Measurements from ENCODE around the gene ACOT13. TPM values are rescaled to one million over a fixed set of nuclear protein-coding genes. Genes with fewer than 3 reads are reported as not detected.

ACOT13 gene
- total and polyA plus RNA-seq, 2 of the 8 experiments (the other 6 are each of a cell fraction or from before 2014, with no cell fraction given): 27.6 to 40.6 TPM

- Histone ChIP-seq H3K9me3 (ENCODE audit: insufficient read depth in 2 of 2, low read depth in 1 of 2, low read length in 1 of 2) (no peaks in the 10 kb centered on the region), H4K20me1 (replicated peaks in 1 of 2; ENCODE audit: control insufficient read depth in 1 of 2, insufficient read depth in 2 of 2, low read length in 2 of 2) (no peaks in the 10 kb centered on the region), H2BK120ac (replicated peaks; ENCODE audit: low read depth, low read length) (no peak overlapping the region), H2BK20ac (ENCODE audit: low read length) (no peak overlapping the region), H3K79me1 (ENCODE audit: low read depth, low read length) (no peaks in the 10 kb centered on the region), H3K56ac (replicated peaks; ENCODE audit: insufficient read length, low read depth, low read length) (no peak overlapping the region), H3K36me3 (ENCODE audit: control insufficient read depth in 2 of 4, insufficient read depth in 4 of 4, low read length in 3 of 4) (no peaks in the 10 kb centered on the region), H3K4me2 (ENCODE audit: insufficient read depth in 1 of 2, low read depth in 2 of 2, low read length in 2 of 2) (no peak overlapping the region), H3K27ac (ENCODE audit: low read depth, low read length) (no peak overlapping the region), H3K27me3 (replicated peaks in 1 of 4; ENCODE audit: control insufficient read depth in 3 of 4, extremely low read depth in 1 of 4, insufficient read depth in 3 of 4, low read length in 3 of 4) (no peaks in the 10 kb centered on the region), H3K4ac (replicated peaks; ENCODE audit: insufficient read length, low read depth, low read length) (no peak overlapping the region), H4K8ac (ENCODE audit: extremely low read depth, insufficient read depth, low read length) (no peak overlapping the region), H4K5ac (ENCODE audit: insufficient read length, low read depth, low read length) (no peak overlapping the region), H3K18ac (ENCODE audit: extremely low read depth, low read length) (no peak overlapping the region), H3K4me3 (ENCODE audit: extremely low read depth in 1 of 4, insufficient read depth in 2 of 4, low read depth in 3 of 4, low read length in 4 of 4) (no peak overlapping the region), H3K79me2 (ENCODE audit: control insufficient read depth in 1 of 2, insufficient read depth in 2 of 2, low read length in 2 of 2) (no peaks in the 10 kb centered on the region), H2BK5ac (ENCODE audit: low read depth, low read length) (no peak overlapping the region), H2BK12ac (ENCODE audit: low read depth, low read length) (no peak overlapping the region), H3K23ac (ENCODE audit: insufficient read length) (no peak overlapping the region), H3K9ac (replicated peaks in 1 of 4; ENCODE audit: extremely low read depth in 1 of 4, low read depth in 3 of 4, low read length in 3 of 4) (no peak overlapping the region), H3K4me1 (replicated peaks in 1 of 4; ENCODE audit: control insufficient read depth in 3 of 4, insufficient read depth in 4 of 4, low read length in 3 of 4) (no peaks in the 10 kb centered on the region), H2BK15ac (ENCODE audit: low read length) (no peak overlapping the region), H4K91ac (replicated peaks; ENCODE audit: insufficient read length, low read length) (no peak overlapping the region), H3K23me2 (ENCODE audit: low read depth, low read length) (no peaks in the 10 kb centered on the region), H2AFZ (ENCODE audit: low read length) (no peak overlapping the region), H3K14ac (ENCODE audit: insufficient read length) (no peak overlapping the region), H2AK5ac (ENCODE audit: low read depth, low read length) (no peak overlapping the region)
- WGBS, 2 experiments (ENCODE audit: extremely low coverage in 1 of 2, insufficient coverage in 1 of 2, insufficient read length in 1 of 2, insufficient replicate concordance in 2 of 2, low coverage in 1 of 2, low lambda C conversion rate in 2 of 2, missing lambda C conversion rate in 1 of 2): 86% methylated on average over 3 of the region's 3 CpGs; no CpG with 5 or more reads in 1 of the 2 experiments
- CTCF ChIA-PET (ENCODE audit: partially characterized antibody): interaction anchor here (0.9 kb wide), 1 partner anchor 11 kb away, joined by 3 read pairs; no protein-coding TSS in a partner anchor
- POLR2A ChIA-PET (ENCODE audit: partially characterized antibody): interaction anchor here (1.6 kb wide), 1 partner anchor 10 kb away, joined by 3 read pairs; no protein-coding TSS in a partner anchor
- FAIRE-seq: no peak
- DNase-seq (ENCODE audit: low read depth in 1 of 2, low spot score in 2 of 2): no peak
- TF ChIP-seq KDM1A (IDR thresholded peaks at IDR 0.05; ENCODE audit: borderline replicate concordance, low read length) (no peak), KDM4A (IDR thresholded peaks at IDR 0.05; ENCODE audit: low read depth, low read length, severe bottlenecking) (no peak), EGR1 (IDR thresholded peaks at IDR 0.05; ENCODE audit: borderline replicate concordance, low read depth, low read length) (no peak), SRF (IDR thresholded peaks at IDR 0.05; ENCODE audit: low read depth, low read length) (no peak)
Observed at GRCh38 chr6:24743944-24744335, 77.1 kb downstream of the ACOT13 start.
